H1 (cell line): ENCODE data around the gene STRA8. TPM values are rescaled to one million over a fixed set of nuclear protein-coding genes. Genes with fewer than 3 reads are reported as not detected.

Experiments used
- SRF ChIP-seq: IDR thresholded peaks from 2 replicates; pipeline ENCODE4 v1.6.1; 2011; ENCODE audit warnings: mild to moderate bottlenecking, low read depth, low read length, moderate library complexity
- polyA plus RNA-seq, 7 experiments: library from polyadenylated mRNA; depleted of rRNA in 3 of 7; stranded (reverse) in 5 of 7; unstranded in 2 of 7; fragments of >200 nt in 5 of 7; fragments of 200-250 nt in 2 of 7; gene quantifications; 1 replicate in 5 of 7; 2 replicates in 1 of 7; 4 replicates in 1 of 7; pipeline versions ENCODE4 v1.2.1 to v1.2.3, GENCODE V29; 2011 to 2013; ENCODE audit warnings: missing spikeins in 2 of 7, mixed read lengths in 2 of 7
- total RNA-seq: library from RNA; stranded (reverse); fragmentation: NEBNext Ultra II Directional; extraction: Animal tissue kit (Norgen Biotek cat#: 25700); gene quantifications from 2 replicates; pipeline ENCODE4 v1.2.1, GENCODE V29; 2021

Gene STRA8
- total and polyA plus RNA-seq, 2 of the 8 experiments (the other 6 are each of a cell fraction or from before 2014, with no cell fraction given): not detected

- no peak for TF ChIP-seq SRF
- TF ChIP-seq, all 59 proteins: peak for 0
These were observed 27.8 kb upstream of the STRA8 start (continued) for GRCh38 chr7:135205850-135206249.
